Smooth muscle cell (in vitro differentiated cells): ENCODE measurements around the gene MON2. TPM values are rescaled to one million over a fixed set of nuclear protein-coding genes. Genes with fewer than 3 reads are reported as not detected.
A peak's percentile ranks its signal among the peaks of the same experiment; 100 is the strongest.

Source experiments
- DNase-seq: peaks from one replicate; lab custom pipeline; 2025; ENCODE audit not compliant: unreplicated experiment; lab: John Stamatoyannopoulos, UW
- H2AFZ ChIP-seq: fragments of 200-600 bp; sonication (generic); 2 replicates; pipeline ENCODE4 v1.6.0; 2016; ENCODE audit warnings: antibody characterized with exemption, low read depth, mild to moderate bottlenecking
- H3F3A ChIP-seq: fragments of 200-600 bp; sonication (generic); 2 replicates; pipeline ENCODE4 v1.6.0; 2017; ENCODE audit warnings: antibody characterized with exemption, low read depth
- H3K27ac ChIP-seq: fragments of 200-600 bp; sonication (generic); 2 replicates; pipeline ENCODE4 v1.5.1; 2016; ENCODE audit warnings: low read depth, mild to moderate bottlenecking
- H3K27me3 ChIP-seq: fragments of 200-600 bp; sonication (generic); 2 replicates; pipeline ENCODE4 v1.6.1; 2016; ENCODE audit warnings: low read depth, mild to moderate bottlenecking
- H3K36me3 ChIP-seq: fragments of 200-600 bp; sonication (generic); 2 replicates; pipeline ENCODE4 v1.5.1; 2016; ENCODE audit warnings: low read depth
- H3K4me1 ChIP-seq: fragments of 200-600 bp; sonication (generic); 2 replicates; pipeline ENCODE4 v1.5.1; 2016; ENCODE audit warnings: low read depth
- H3K4me2 ChIP-seq: fragments of 200-600 bp; sonication (generic); 2 replicates; pipeline ENCODE4 v1.6.0; 2016; ENCODE audit warnings: mild to moderate bottlenecking
- H3K4me3 ChIP-seq: fragments of 200-600 bp; sonication (generic); 2 replicates; pipeline ENCODE4 v1.5.1; 2016; ENCODE audit warnings: mild to moderate bottlenecking
- H3K79me2 ChIP-seq: fragments of 200-600 bp; sonication (generic); 2 replicates; pipeline ENCODE4 v1.6.0; 2016; ENCODE audit warnings: low read depth, mild to moderate bottlenecking
- H3K9ac ChIP-seq: fragments of 200-600 bp; sonication (generic); 2 replicates; pipeline ENCODE4 v1.6.0; 2016; ENCODE audit warnings: low read depth
- H3K9me3 ChIP-seq: fragments of 200-600 bp; sonication (generic); replicated peaks from 2 replicates; pipeline ENCODE4 v1.5.1; 2016; ENCODE audit warnings: low read depth
- H4K20me1 ChIP-seq: fragments of 200-600 bp; sonication (generic); 2 replicates; pipeline ENCODE4 v1.6.0; 2016; ENCODE audit warnings: low read depth
- WGBS: methylation state at CpG from one replicate; pipeline ENCODE4 v1.1.7; 2016; ENCODE audit warnings: low lambda C conversion rate; 5-methylcytosine and 5-hydroxymethylcytosine counted together
- polyA plus RNA-seq: library from polyadenylated mRNA; unstranded; fragments of >200 nt; fragmentation: Nextera tagmentation; extraction: Ambion mirVana; gene quantifications from 2 replicates; pipeline ENCODE4 v1.2.1, GENCODE V29; 2016
- total RNA-seq: library from RNA; depleted of rRNA; stranded (reverse); fragments of >200 nt; gene quantifications from 2 replicates; pipeline ENCODE4 v1.2.3, GENCODE V29; 2014
- TF ChIP-seq, protein P1 (sequence below): fragments of 200-600 bp; sonication (generic); IDR thresholded peaks from 2 replicates; pipeline ENCODE4 v1.5.1; 2017; ENCODE audit warnings: borderline replicate concordance, mild to moderate bottlenecking, antibody characterized with exemption; ENCODE audit not compliant: insufficient read depth, poor library complexity, severe bottlenecking

MON2 gene
- total and polyA plus RNA-seq, 2 experiments from 2014 or later: 18.1 to 72.5 TPM

DNA sequence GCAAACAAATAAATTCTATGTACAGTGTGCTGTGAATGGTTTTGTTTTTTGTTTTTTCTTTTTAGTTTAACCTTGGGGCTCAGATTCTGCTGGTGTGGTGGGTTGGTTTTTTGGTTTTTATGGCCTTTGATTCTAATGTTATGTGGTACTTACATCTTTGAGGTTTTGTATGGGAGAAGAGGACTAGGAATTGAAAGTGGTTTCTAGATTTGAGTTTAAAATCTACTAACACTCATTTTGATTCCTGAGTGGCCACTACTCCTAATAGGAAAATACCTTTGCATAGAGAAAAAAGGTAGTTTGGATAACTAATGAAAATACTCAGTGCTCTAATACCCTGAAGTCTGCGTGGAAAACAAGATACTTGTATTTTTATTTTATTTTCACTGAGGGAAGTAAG, 137.7 kb downstream of the MON2 start:
- DNase-seq: no peak

DNA sequence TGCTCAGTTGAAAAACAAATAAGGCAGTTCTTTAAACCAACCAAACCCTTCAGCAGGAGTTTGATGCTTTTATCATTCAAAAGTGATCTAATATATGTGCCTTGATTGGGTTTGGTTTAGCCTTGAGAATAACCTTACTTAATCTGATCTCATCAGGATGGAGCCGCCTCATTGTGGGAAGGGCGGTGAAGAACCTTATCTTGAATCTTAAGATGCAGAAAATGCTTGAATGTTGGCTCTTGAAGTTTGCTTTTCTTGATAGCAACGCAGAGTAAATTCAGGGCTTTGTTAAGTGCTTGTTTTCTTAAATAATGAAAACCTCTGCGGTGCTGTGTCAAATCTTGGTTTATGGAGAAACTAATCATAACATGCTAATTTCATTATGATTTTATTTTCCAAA, 138.2 kb downstream of the MON2 start:
- DNase-seq: no peak

More for the DNA sequence above, 137.7 kb downstream of the MON2 start:
- WGBS: 28% methylated on average over 1 of the region's 1 CpG
- no peaks in the 10 kb centered on the region for H3K9me3 ChIP-seq
- H3K79me2 ChIP-seq: peaks cover 49% of the 10 kb centered on the region
- peak overlapping the region; percentile 99 for H3K9ac ChIP-seq
- peaks cover 50% of the 10 kb centered on the region for H4K20me1 ChIP-seq
- TF ChIP-seq, protein P1, sequence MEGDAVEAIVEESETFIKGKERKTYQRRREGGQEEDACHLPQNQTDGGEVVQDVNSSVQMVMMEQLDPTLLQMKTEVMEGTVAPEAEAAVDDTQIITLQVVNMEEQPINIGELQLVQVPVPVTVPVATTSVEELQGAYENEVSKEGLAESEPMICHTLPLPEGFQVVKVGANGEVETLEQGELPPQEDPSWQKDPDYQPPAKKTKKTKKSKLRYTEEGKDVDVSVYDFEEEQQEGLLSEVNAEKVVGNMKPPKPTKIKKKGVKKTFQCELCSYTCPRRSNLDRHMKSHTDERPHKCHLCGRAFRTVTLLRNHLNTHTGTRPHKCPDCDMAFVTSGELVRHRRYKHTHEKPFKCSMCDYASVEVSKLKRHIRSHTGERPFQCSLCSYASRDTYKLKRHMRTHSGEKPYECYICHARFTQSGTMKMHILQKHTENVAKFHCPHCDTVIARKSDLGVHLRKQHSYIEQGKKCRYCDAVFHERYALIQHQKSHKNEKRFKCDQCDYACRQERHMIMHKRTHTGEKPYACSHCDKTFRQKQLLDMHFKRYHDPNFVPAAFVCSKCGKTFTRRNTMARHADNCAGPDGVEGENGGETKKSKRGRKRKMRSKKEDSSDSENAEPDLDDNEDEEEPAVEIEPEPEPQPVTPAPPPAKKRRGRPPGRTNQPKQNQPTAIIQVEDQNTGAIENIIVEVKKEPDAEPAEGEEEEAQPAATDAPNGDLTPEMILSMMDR: no peak
- no peaks in the 10 kb centered on the region for H3K36me3 ChIP-seq
- H3K27me3 ChIP-seq: no peaks in the 10 kb centered on the region
- peak overlapping the region; percentile 90 for H3K4me3 ChIP-seq
- H2AFZ ChIP-seq: no peak overlapping the region
- peaks cover 7% of the 10 kb centered on the region for H3F3A ChIP-seq
- H3K4me2 ChIP-seq: peak overlapping the region; percentile 98
- H3K4me1 ChIP-seq: peaks cover 28% of the 10 kb centered on the region
- peak overlapping the region; percentile 100 for H3K27ac ChIP-seq

DNA sequence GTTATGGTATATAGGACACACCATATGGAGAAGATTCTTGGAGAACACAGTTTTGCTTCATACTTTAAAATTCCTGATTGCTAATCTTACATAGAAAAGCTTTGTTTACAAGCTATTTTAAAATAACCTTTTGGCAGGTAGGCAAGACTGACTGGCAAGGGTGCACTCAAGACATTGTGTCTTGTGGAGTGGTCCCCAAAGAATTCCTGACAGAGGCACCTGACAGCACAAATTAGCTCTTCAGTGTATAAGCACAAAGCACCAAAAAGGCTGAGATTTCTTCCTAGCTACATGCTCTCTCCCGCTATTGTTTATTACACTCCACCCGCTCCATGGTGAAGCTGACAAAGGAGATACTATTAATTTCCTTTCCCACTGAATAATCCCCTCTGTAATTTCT, 139.4 kb downstream of the MON2 start:
- Histone ChIP-seq H3F3A (peaks cover 7% of the 10 kb centered on the region), H3K4me3 (peak overlapping the region; percentile 90), H3K79me2 (peaks cover 49% of the 10 kb centered on the region), H3K36me3 (no peaks in the 10 kb centered on the region), H3K27ac (no peak overlapping the region), H2AFZ (no peak overlapping the region), H3K4me2 (peak overlapping the region; percentile 98), H3K27me3 (no peaks in the 10 kb centered on the region), H3K4me1 (peaks cover 28% of the 10 kb centered on the region), H3K9ac (no peak overlapping the region), H3K9me3 (no peaks in the 10 kb centered on the region), H4K20me1 (peaks cover 55% of the 10 kb centered on the region)
- TF ChIP-seq, protein P1: no peak
- WGBS: 100% methylated on average over 2 of the region's 2 CpGs
- DNase-seq: no peak

More for the DNA sequence above, 138.2 kb downstream of the MON2 start:
- Histone ChIP-seq H3K9me3 (no peaks in the 10 kb centered on the region), H2AFZ (no peak overlapping the region), H4K20me1 (peaks cover 55% of the 10 kb centered on the region), H3K9ac (peak overlapping the region; percentile 99), H3K4me3 (peak overlapping the region; percentile 90), H3K27me3 (no peaks in the 10 kb centered on the region), H3K79me2 (peaks cover 49% of the 10 kb centered on the region), H3K36me3 (no peaks in the 10 kb centered on the region), H3K27ac (no peak overlapping the region), H3K4me2 (peak overlapping the region; percentile 98), H3K4me1 (peaks cover 28% of the 10 kb centered on the region), H3F3A (peaks cover 7% of the 10 kb centered on the region)
- TF ChIP-seq, protein P1: no peak
- 23% methylated on average over 4 of the region's 4 CpGs for WGBS

DNA sequence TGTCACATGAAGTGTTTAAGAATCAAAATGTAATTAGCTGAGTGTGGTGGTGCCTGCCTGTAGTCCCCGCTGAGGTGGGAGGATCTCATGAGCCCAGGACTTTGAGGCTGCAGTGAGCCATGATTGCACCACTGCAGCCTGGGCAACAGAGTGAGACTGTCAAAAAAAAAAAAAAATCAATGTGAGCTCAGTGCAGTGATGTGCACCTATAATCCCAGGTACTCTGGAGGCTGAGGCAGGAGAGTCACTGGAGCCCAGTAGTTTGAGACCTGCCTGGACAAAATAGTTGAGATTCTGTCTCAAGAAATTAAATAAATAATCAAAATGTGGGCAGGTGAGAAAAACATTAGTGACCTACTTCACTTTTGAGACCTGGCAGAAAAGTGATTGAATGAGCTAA, 140.0 kb downstream of the MON2 start:
- no peak overlapping the region for H3K4me3 ChIP-seq
- peaks cover 27% of the 10 kb centered on the region for H3K4me1 ChIP-seq
- H3F3A ChIP-seq: peaks cover 7% of the 10 kb centered on the region
- H3K36me3 ChIP-seq: no peaks in the 10 kb centered on the region
- 100% methylated on average over 1 of the region's 1 CpG for WGBS
- H2AFZ ChIP-seq: no peak overlapping the region
- no peaks in the 10 kb centered on the region for H3K9me3 ChIP-seq
- peaks cover 55% of the 10 kb centered on the region for H4K20me1 ChIP-seq
- peaks cover 49% of the 10 kb centered on the region for H3K79me2 ChIP-seq
- TF ChIP-seq, protein P1: no peak
- no peak overlapping the region for H3K4me2 ChIP-seq
- H3K27ac ChIP-seq: no peak overlapping the region
- no peaks in the 10 kb centered on the region for H3K27me3 ChIP-seq
- H3K9ac ChIP-seq: no peak overlapping the region
- no peak for DNase-seq
